Endothelial cell of umbilical vein (primary cell): ENCODE measurements around the gene DNAJC3. TPM values are rescaled to one million over a fixed set of nuclear protein-coding genes. Genes with fewer than 3 reads are reported as not detected.

Experiments
- BruUV-seq: library from RNA; stranded (reverse); fragments of 400-500 nt; replicated peaks from 2 replicates; lab custom pipeline; 2021; lab: Mats Ljungman, UMichigan
- CTCF ChIA-PET: fragments of 300-600, 350-600 bp; sonication (Branson Sonifier 250); formaldehyde crosslinking; loops from one replicate; lab custom pipeline; 2021; ENCODE audit warnings: antibody characterized with exemption, inconsistent platforms; lab: Charles Lee
- POLR2A ChIA-PET: fragments of 300-600, 350-600 bp; sonication (Branson Sonifier 250); formaldehyde crosslinking; loops from one replicate; lab custom pipeline; 2021; ENCODE audit warnings: antibody characterized with exemption, inconsistent platforms; lab: Charles Lee
- DNase-seq: peaks from one replicate; pipeline ENCODE4 v3.0.0-alpha.2; 2011; ENCODE audit warnings: low read depth, low spot score
- FAIRE-seq: peaks from 2 replicates; lab custom pipeline; 2011; peaks lifted over from hg19 to GRCh38; lab: Jason Lieb, UNC
- H2AFZ ChIP-seq: 2 replicates; pipeline ENCODE4 v1.6.0; 2012; ENCODE audit warnings: low read depth, low read length, control low read depth, inconsistent platforms
- H3K27ac ChIP-seq: 2 replicates; pipeline ENCODE4 v1.5.1; 2011; ENCODE audit warnings: low read depth, mild to moderate bottlenecking, control low read depth, low read length, moderate library complexity; ENCODE audit not compliant: insufficient read depth
- H3K27me3 ChIP-seq, 2 experiments: 2 replicates each; pipeline versions ENCODE4 v1.6.0 to v1.6.1; 2011; ENCODE audit warnings: low read length in 2 of 2, mixed read lengths in 1 of 2; ENCODE audit not compliant: control insufficient read depth in 2 of 2, insufficient read depth in 2 of 2
- H3K36me3 ChIP-seq, 2 experiments: 2 replicates in 1 of 2; 3 replicates in 1 of 2; pipeline ENCODE4 v1.5.1; 2011; ENCODE audit warnings: low read length in 2 of 2, mild to moderate bottlenecking in 1 of 2, moderate library complexity in 1 of 2; ENCODE audit not compliant: control insufficient read depth in 2 of 2, insufficient read depth in 2 of 2; ENCODE audit errors: extremely low read depth in 1 of 2
- H3K4me1 ChIP-seq: 3 replicates; pipeline ENCODE4 v1.5.1; 2011; ENCODE audit warnings: mild to moderate bottlenecking, low read length; ENCODE audit not compliant: control insufficient read depth, insufficient read depth; ENCODE audit errors: extremely low read depth
- H3K4me2 ChIP-seq: 2 replicates; pipeline ENCODE4 v1.6.1; 2011; ENCODE audit warnings: low read length, control low read depth, mixed read lengths; ENCODE audit not compliant: insufficient read depth
- H3K4me3 ChIP-seq, 3 experiments: fragments of 200-600 bp in 1 of 3; sonication (generic), shearing (Covaris generic) in 1 of 3; replicated peaks in 1 of 3; 2 replicates each; pipeline ENCODE4 v1.5.1; 2011 to 2016; ENCODE audit warnings: control low read depth in 3 of 3, low read length in 3 of 3, mild to moderate bottlenecking in 2 of 3, inconsistent platforms in 1 of 3, low read depth in 1 of 3, moderate library complexity in 1 of 3; ENCODE audit not compliant: insufficient read depth in 1 of 3
- H3K79me2 ChIP-seq: 2 replicates; pipeline ENCODE4 v1.6.0; 2012; ENCODE audit warnings: low read length, inconsistent platforms; ENCODE audit not compliant: control insufficient read depth, insufficient read depth
- H3K9ac ChIP-seq: replicated peaks from 2 replicates; pipeline ENCODE3; 2011; ENCODE audit warnings: low read length, control low read depth; ENCODE audit not compliant: insufficient read depth; ENCODE audit errors: extremely low read depth
- H3K9me1 ChIP-seq: replicated peaks from 3 replicates; pipeline ENCODE4 v1.6.0; 2011; ENCODE audit warnings: mild to moderate bottlenecking, low read length; ENCODE audit not compliant: control insufficient read depth, insufficient read depth; ENCODE audit errors: extremely low read depth
- H3K9me3 ChIP-seq: replicated peaks from 2 replicates; pipeline ENCODE4 v1.5.1; 2012; ENCODE audit warnings: low read length, inconsistent platforms; ENCODE audit not compliant: control insufficient read depth, insufficient read depth
- H4K20me1 ChIP-seq: replicated peaks from 2 replicates; pipeline ENCODE3; 2011; ENCODE audit warnings: mild to moderate bottlenecking, low read length; ENCODE audit not compliant: control insufficient read depth, insufficient read depth; ENCODE audit errors: extremely low read depth
- EZH2 ChIP-seq: IDR thresholded peaks from 2 replicates; pipeline ENCODE4 v1.6.1; 2012; ENCODE audit warnings: borderline replicate concordance, low read depth, mild to moderate bottlenecking, moderate library complexity, low read length, inconsistent platforms; ENCODE audit not compliant: severe bottlenecking
- FOS ChIP-seq: IDR thresholded peaks from 2 replicates; pipeline ENCODE4 v1.6.1; 2011; ENCODE audit warnings: mild to moderate bottlenecking, low read length, moderate library complexity, borderline replicate concordance; ENCODE audit not compliant: insufficient read depth
- JUN ChIP-seq: IDR thresholded peaks from 2 replicates; pipeline ENCODE4 v1.6.1; 2011; ENCODE audit warnings: borderline replicate concordance, low read depth; ENCODE audit not compliant: insufficient read length, insufficient read depth
- dilution Hi-C: fragments of 300-500 bp; cut with MboI; formaldehyde crosslinking; loops from one replicate; pipeline ENCODE4 v1.15.0; 2019; ENCODE audit warnings: low sequenced_read_pairs; ENCODE audit not compliant: extremely low pct_ligation_motif_present
- intact Hi-C: fragments of 100-400 bp; cut with micrococcal nuclease; formaldehyde crosslinking; loops from one replicate; pipeline ENCODE4 v1.10.0; 2022
- polyA plus RNA-seq, 4 experiments: library from polyadenylated mRNA; depleted of rRNA in 3 of 4; stranded (reverse) in 3 of 4; unstranded in 1 of 4; fragments of >200 nt; gene quantifications; 2 replicates each; pipeline versions ENCODE4 v1.2.1 to v1.2.3, GENCODE V29; 2011 to 2012; ENCODE audit warnings: missing spikeins in 1 of 4
- total RNA-seq: library from RNA; stranded (reverse); gene quantifications from 2 replicates; pipeline ENCODE4 v1.2.3, GENCODE V29; 2021
- TF ChIP-seq, protein P1 (sequence below), 2 donors: IDR thresholded peaks; 1 replicate in 1 of 2; 2 replicates in 1 of 2; pipeline ENCODE4 v1.5.1; 2011; ENCODE audit warnings: low read length in 2 of 2, mild to moderate bottlenecking in 2 of 2, moderate library complexity in 2 of 2, control low read depth in 1 of 2, inconsistent platforms in 1 of 2, low read depth in 1 of 2; ENCODE audit not compliant: insufficient read depth in 1 of 2; ENCODE audit errors: extremely low read depth in 1 of 2

Gene DNAJC3
- total and polyA plus RNA-seq, 2 donors (not counting 3 experiments of a cell fraction or from before 2014, with no cell fraction given) = 17.0 to 51.2 TPM

DNA sequence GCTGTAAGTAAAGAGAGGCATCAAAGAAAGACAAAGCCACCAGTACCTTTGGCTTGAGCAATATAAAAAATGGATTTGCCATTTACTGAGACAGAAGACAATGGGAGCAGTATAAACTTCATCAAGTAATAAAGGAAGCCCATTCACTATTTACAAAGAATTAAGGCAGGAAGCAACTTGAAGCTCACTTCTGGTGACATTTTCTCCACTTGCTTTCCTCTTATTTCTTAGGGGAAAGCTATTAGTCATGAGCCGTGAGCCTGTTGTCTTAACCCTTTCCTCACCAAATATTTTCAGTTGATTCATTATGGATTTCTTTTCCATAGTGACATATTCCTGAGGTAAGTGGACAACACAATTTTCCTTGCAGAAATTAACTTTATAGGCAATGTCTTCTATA is 156.8 kb downstream of the DNAJC3 start:
- POLR2A ChIA-PET = interaction anchor here (0.8 to 1.8 kb wide), 4 partner anchors 157 to 644 kb away, joined by 3 to 12 read pairs (median 6); partner anchors contain the start of gene DNAJC3
- peak; percentile 82 for DNase-seq
- Histone ChIP-seq H3K4me3 (peak overlapping the region in 1 of 3 experiments; percentile 23), H3K27me3 (no peaks in the 10 kb centered on the region), H3K27ac (peak overlapping the region; percentile 30), H3K79me2 (no peaks in the 10 kb centered on the region), H4K20me1 (no peaks in the 10 kb centered on the region), H3K4me1 (peaks cover 13% of the 10 kb centered on the region), H2AFZ (peak overlapping the region; percentile 37), H3K9ac (peak overlapping the region; percentile 34), H3K36me3 (no peaks in the 10 kb centered on the region), H3K4me2 (peak overlapping the region; percentile 80), H3K9me3 (no peaks in the 10 kb centered on the region), H3K9me1 (no peaks in the 10 kb centered on the region)
- intact Hi-C loops (loop anchor here (1.0 to 10.0 kb wide), 12 partner anchors 147 to 1399 kb away; partner anchors contain the start of gene DZIP1), dilution Hi-C loops (no loop called here)
- CTCF ChIA-PET = interaction anchor here (0.6 to 5.1 kb wide), 84 partner anchors 8 to 1398 kb away, joined by 3 to 286 read pairs (median 5); partner anchors contain the start of genes DNAJC3, DZIP1 and TGDS
- peak; percentile 67 for FAIRE-seq
- BruUV-seq = no TSS peak
- TF ChIP-seq EZH2 (no peak), JUN (peak; percentile 30), FOS (peak; percentile 53)
- TF ChIP-seq, protein P1, sequence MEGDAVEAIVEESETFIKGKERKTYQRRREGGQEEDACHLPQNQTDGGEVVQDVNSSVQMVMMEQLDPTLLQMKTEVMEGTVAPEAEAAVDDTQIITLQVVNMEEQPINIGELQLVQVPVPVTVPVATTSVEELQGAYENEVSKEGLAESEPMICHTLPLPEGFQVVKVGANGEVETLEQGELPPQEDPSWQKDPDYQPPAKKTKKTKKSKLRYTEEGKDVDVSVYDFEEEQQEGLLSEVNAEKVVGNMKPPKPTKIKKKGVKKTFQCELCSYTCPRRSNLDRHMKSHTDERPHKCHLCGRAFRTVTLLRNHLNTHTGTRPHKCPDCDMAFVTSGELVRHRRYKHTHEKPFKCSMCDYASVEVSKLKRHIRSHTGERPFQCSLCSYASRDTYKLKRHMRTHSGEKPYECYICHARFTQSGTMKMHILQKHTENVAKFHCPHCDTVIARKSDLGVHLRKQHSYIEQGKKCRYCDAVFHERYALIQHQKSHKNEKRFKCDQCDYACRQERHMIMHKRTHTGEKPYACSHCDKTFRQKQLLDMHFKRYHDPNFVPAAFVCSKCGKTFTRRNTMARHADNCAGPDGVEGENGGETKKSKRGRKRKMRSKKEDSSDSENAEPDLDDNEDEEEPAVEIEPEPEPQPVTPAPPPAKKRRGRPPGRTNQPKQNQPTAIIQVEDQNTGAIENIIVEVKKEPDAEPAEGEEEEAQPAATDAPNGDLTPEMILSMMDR (IDR thresholded peaks at IDR 0.05; ENCODE audit: extremely low read depth in 1 of 2, insufficient read depth in 1 of 2, low read depth in 1 of 2, low read length in 2 of 2) = no peak
